A673 (cell line): ENCODE measurements around the gene OR5B3. TPM values are rescaled to one million over a fixed set of nuclear protein-coding genes. Genes with fewer than 3 reads are reported as not detected.

ENCODE experiments used
- Bru-seq: library from RNA; stranded (reverse); fragments of 400-500 nt; gene quantifications from one replicate; lab custom pipeline; 2021; lab: Mats Ljungman, UMichigan
- BruChase-seq, 2 experiments: library from RNA; stranded (reverse); fragments of 400-500 nt; gene quantifications; one replicate each; lab custom pipeline; 2021; lab: Mats Ljungman, UMichigan
- BruUV-seq: library from RNA; stranded (reverse); fragments of 400-500 nt; replicated peaks from 2 replicates; lab custom pipeline; 2021; lab: Mats Ljungman, UMichigan
- CTCF ChIA-PET: fragments of 300-600 bp; sonication (Branson Sonifier 250); formaldehyde crosslinking; loops from one replicate; lab custom pipeline; 2022; ENCODE audit warnings: antibody characterized with exemption; lab: Charles Lee
- POLR2A ChIA-PET: fragments of 300-600 bp; sonication (Branson Sonifier 250); formaldehyde crosslinking; loops from one replicate; lab custom pipeline; 2022; ENCODE audit warnings: antibody characterized with exemption; ENCODE audit not compliant: low non-redundant PET; lab: Charles Lee
- DNase-seq: peaks from one replicate; pipeline ENCODE4 v3.0.0-alpha.2; 2015; ENCODE audit warnings: low spot score
- H3K27ac ChIP-seq: fragments of 200-600 bp; sonication (generic); 2 replicates; pipeline ENCODE4 v1.5.1; 2016; ENCODE audit warnings: mixed run types, low read depth, mild to moderate bottlenecking, mixed read lengths, antibody characterized with exemption, low read length; ENCODE audit not compliant: poor library complexity, severe bottlenecking
- H3K27me3 ChIP-seq: fragments of 200-600 bp; sonication (generic); replicated peaks from 2 replicates; pipeline ENCODE4 v1.6.1; 2017; ENCODE audit warnings: mixed run types, low read depth, mild to moderate bottlenecking, mixed read lengths, antibody characterized with exemption, low read length; ENCODE audit not compliant: insufficient read depth, poor library complexity
- H3K36me3 ChIP-seq: fragments of 200-600 bp; sonication (generic); 2 replicates; pipeline ENCODE4 v1.6.1; 2016; ENCODE audit warnings: mixed run types, mild to moderate bottlenecking, mixed read lengths, antibody characterized with exemption, low read length; ENCODE audit not compliant: insufficient read depth, poor library complexity, severe bottlenecking
- H3K4me1 ChIP-seq: fragments of 200-600 bp; sonication (generic); 2 replicates; pipeline ENCODE4 v1.6.1; 2017; ENCODE audit warnings: mixed run types, mild to moderate bottlenecking, mixed read lengths, antibody characterized with exemption, low read length; ENCODE audit not compliant: insufficient read depth, poor library complexity, severe bottlenecking
- H3K4me3 ChIP-seq: fragments of 200-600 bp; sonication (generic); 2 replicates; pipeline ENCODE4 v1.5.1; 2016; ENCODE audit warnings: low read depth, mixed run types, mild to moderate bottlenecking, mixed read lengths, low read length; ENCODE audit not compliant: poor library complexity, severe bottlenecking
- H3K9me3 ChIP-seq: fragments of 200-600 bp; sonication (generic); 2 replicates; pipeline ENCODE4 v1.6.1; 2016; ENCODE audit warnings: mixed run types, low read depth, mild to moderate bottlenecking, mixed read lengths, antibody characterized with exemption, low read length; ENCODE audit not compliant: poor library complexity, severe bottlenecking
- EZH2 ChIP-seq: fragments of 200-600 bp; sonication (generic); IDR thresholded peaks from 2 replicates; pipeline ENCODE4 v1.6.1; 2017; ENCODE audit warnings: borderline replicate concordance, low read depth, mild to moderate bottlenecking, mixed read lengths, antibody characterized with exemption, low read length; ENCODE audit not compliant: poor library complexity, severe bottlenecking
- intact Hi-C: fragments of 100-400 bp; cut with micrococcal nuclease; formaldehyde crosslinking; loops from one replicate; pipeline ENCODE4 v1.10.0; 2022; ENCODE audit not compliant: unreplicated experiment
- long read RNA-seq: library from polyadenylated mRNA; stranded (forward); transcript quantifications from one replicate; pipeline ENCODE4 v2.0.0, GENCODE V29; 2022
- total RNA-seq: library from RNA; stranded (reverse); gene quantifications from 2 replicates; pipeline ENCODE4 v1.2.3, GENCODE V29; 2021
- TF ChIP-seq, protein P1 (sequence below): fragments of 300-800, 200-600 bp; sonication (generic); conservative IDR thresholded peaks from 2 replicates; pipeline ENCODE4 v1.5.1; 2017; ENCODE audit warnings: low read depth, mild to moderate bottlenecking, antibody characterized with exemption, low read length, moderate library complexity, mixed read lengths

Gene OR5B3
- total RNA-seq = not detected in 2 replicates
- not detected for Bru-seq, nascent RNA
- BruChase-seq, experiment 1, labeled RNA remaining after a 2-hour chase = not detected
- not detected for BruChase-seq, experiment 2, labeled RNA remaining after a 6-hour chase
- long read RNA-seq = 0 reads

DNA sequence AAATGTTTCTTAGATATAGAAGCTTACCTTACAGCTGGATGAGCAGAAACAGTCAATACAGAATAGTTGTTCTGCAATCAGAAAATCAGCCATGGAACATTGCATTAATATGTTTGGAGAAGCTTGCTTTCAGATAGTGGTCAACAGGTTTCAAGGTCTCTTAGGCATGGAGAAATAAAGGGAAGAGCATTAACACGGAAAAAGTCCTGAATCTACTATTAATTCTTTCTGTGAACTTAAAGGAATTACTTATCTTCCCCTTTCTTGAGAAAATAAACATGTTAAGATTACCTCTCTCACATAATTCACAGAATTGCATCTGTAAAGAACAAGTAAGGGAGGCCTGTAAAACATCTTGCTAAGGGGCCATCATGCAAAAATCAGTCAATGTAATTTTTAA is at the start of gene OR5B3:
TSS of gene OR5B3 (minus strand) at position 101 of the 400 bp plus-strand sequence. CDS start 3,465 bp downstream, outside the sequence.
- BruUV-seq = no TSS peak
- H3K9me3 ChIP-seq = peaks cover 4% of the 10 kb centered on the region
- intact Hi-C loops = no loop called here

GRCh38 chr11:58451585-58451984 is 44.9 kb upstream of the OR5B3 start:
- no TSS peak for BruUV-seq
- no peaks in the 10 kb centered on the region for H3K4me1 ChIP-seq

More for the DNA sequence above, at the start of gene OR5B3:
- Histone ChIP-seq H3K36me3 (no peaks in the 10 kb centered on the region), H3K4me1 (no peaks in the 10 kb centered on the region), H3K27me3 (peaks cover 4% of the 10 kb centered on the region), H3K27ac (no peak within 1 kb of the TSS), H3K4me3 (no peak within 1 kb of the TSS)
- no peak for DNase-seq
- TF ChIP-seq, protein P1, sequence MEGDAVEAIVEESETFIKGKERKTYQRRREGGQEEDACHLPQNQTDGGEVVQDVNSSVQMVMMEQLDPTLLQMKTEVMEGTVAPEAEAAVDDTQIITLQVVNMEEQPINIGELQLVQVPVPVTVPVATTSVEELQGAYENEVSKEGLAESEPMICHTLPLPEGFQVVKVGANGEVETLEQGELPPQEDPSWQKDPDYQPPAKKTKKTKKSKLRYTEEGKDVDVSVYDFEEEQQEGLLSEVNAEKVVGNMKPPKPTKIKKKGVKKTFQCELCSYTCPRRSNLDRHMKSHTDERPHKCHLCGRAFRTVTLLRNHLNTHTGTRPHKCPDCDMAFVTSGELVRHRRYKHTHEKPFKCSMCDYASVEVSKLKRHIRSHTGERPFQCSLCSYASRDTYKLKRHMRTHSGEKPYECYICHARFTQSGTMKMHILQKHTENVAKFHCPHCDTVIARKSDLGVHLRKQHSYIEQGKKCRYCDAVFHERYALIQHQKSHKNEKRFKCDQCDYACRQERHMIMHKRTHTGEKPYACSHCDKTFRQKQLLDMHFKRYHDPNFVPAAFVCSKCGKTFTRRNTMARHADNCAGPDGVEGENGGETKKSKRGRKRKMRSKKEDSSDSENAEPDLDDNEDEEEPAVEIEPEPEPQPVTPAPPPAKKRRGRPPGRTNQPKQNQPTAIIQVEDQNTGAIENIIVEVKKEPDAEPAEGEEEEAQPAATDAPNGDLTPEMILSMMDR = no peak
- CTCF ChIA-PET = no interaction called here
- POLR2A ChIA-PET = no interaction called here

GRCh38 chr11:58446294-58446693 is 39.6 kb upstream of the OR5B3 start:
- no peak overlapping the region for H3K4me3 ChIP-seq
- no peaks in the 10 kb centered on the region for H3K36me3 ChIP-seq
- no peaks in the 10 kb centered on the region for H3K27me3 ChIP-seq
- no peaks in the 10 kb centered on the region for H3K4me1 ChIP-seq
- H3K9me3 ChIP-seq = no peaks in the 10 kb centered on the region
- POLR2A ChIA-PET = no interaction called here
- CTCF ChIA-PET = no interaction called here
- no peak for DNase-seq
- no peak for TF ChIP-seq EZH2
- TF ChIP-seq, protein P1 = no peak
- no peak overlapping the region for H3K27ac ChIP-seq
- BruUV-seq = no TSS peak
- intact Hi-C loops = no loop called here

More at GRCh38 chr11:58451585-58451984, 44.9 kb upstream of the OR5B3 start:
- TF ChIP-seq, protein P1 = no peak
- TF ChIP-seq EZH2 = no peak
- no peak for DNase-seq
- no peak overlapping the region for H3K4me3 ChIP-seq
- H3K27ac ChIP-seq = no peak overlapping the region
- ChIA-PET CTCF (no interaction called here), POLR2A (no interaction called here)
- H3K36me3 ChIP-seq = no peaks in the 10 kb centered on the region
- no peaks in the 10 kb centered on the region for H3K9me3 ChIP-seq
- intact Hi-C loops = no loop called here
- no peaks in the 10 kb centered on the region for H3K27me3 ChIP-seq
